Muscle of leg (tissue), 11 donors: Measurements from ENCODE around the gene MAN1A1. TPM values are rescaled to one million over a fixed set of nuclear protein-coding genes. Genes with fewer than 3 reads are reported as not detected.

Experiments used
- DNase-seq: peaks from one replicate; pipeline ENCODE4 v3.0.0; 2013
- H3K27ac ChIP-seq: one replicate; pipeline ENCODE4 v1.5.1; 2013; ENCODE audit warnings: mild to moderate bottlenecking, low read length, control low read depth
- H3K27me3 ChIP-seq: one replicate; pipeline ENCODE4 v1.6.1; 2013; ENCODE audit warnings: low read length; ENCODE audit not compliant: control insufficient read depth, insufficient read depth
- H3K36me3 ChIP-seq: one replicate; pipeline ENCODE4 v1.6.1; 2013; ENCODE audit warnings: low read length; ENCODE audit not compliant: control insufficient read depth, insufficient read depth
- H3K4me1 ChIP-seq: one replicate; pipeline ENCODE4 v1.6.1; 2013; ENCODE audit warnings: low read length; ENCODE audit not compliant: control insufficient read depth, insufficient read depth
- H3K4me3 ChIP-seq: one replicate; pipeline ENCODE4 v1.5.1; 2013; ENCODE audit warnings: low read length, control low read depth
- H3K9me3 ChIP-seq: replicated peaks from 2 replicates; pipeline ENCODE4 v1.6.1; 2013; ENCODE audit warnings: low read depth, low read length; ENCODE audit not compliant: control insufficient read depth
- WGBS: methylation state at CpG from one replicate; pipeline ENCODE4 v1.1.5; 2013; ENCODE audit warnings: missing lambda C conversion rate; ENCODE audit not compliant: insufficient coverage; 5-methylcytosine and 5-hydroxymethylcytosine counted together
- polyA plus RNA-seq, 8 donors: library from polyadenylated mRNA; unstranded; fragments of 120-200 nt; gene quantifications; one replicate each; pipeline versions ENCODE4 v1.2.1 to v1.2.3, GENCODE V29; 2013; ENCODE audit warnings: inconsistent platforms in 1 of 8, low replicate concordance in 1 of 8; ENCODE audit not compliant: insufficient read length in 8 of 8, insufficient read depth in 1 of 8
- total RNA-seq: library from RNA; stranded (reverse); fragments of 120-200 nt; gene quantifications from one replicate; pipeline ENCODE4 v1.2.4, GENCODE V29; 2013

The MAN1A1 gene
- total and polyA plus RNA-seq, 9 donors: 21.8 to 48.2 (median 33.0) TPM

- no peak overlapping the region for H3K4me3 ChIP-seq
- no peak for DNase-seq
- no peaks in the 10 kb centered on the region for H3K36me3 ChIP-seq
- WGBS: no CpG with 5 or more reads among the region's 1 CpG
- H3K9me3 ChIP-seq: no peaks in the 10 kb centered on the region
- H3K27me3 ChIP-seq: no peaks in the 10 kb centered on the region
- H3K27ac ChIP-seq: no peak overlapping the region
- no peaks in the 10 kb centered on the region for H3K4me1 ChIP-seq
These were observed 90.5 kb downstream of the MAN1A1 start for GRCh38 chr6:119259027-119259426.

- Histone ChIP-seq H3K9me3 (no peaks in the 10 kb centered on the region), H3K4me1 (no peaks in the 10 kb centered on the region), H3K4me3 (no peak overlapping the region), H3K27ac (no peak overlapping the region), H3K27me3 (no peaks in the 10 kb centered on the region), H3K36me3 (no peaks in the 10 kb centered on the region)
- no peak for DNase-seq
- WGBS: no CpG with 5 or more reads among the region's 1 CpG
These were observed 91.8 kb downstream of the MAN1A1 start for GRCh38 chr6:119257726-119258125.

GRCh38 chr6:119256978-119257462, 92.5 kb downstream of the MAN1A1 start:
- Histone ChIP-seq H3K27me3 (no peaks in the 10 kb centered on the region), H3K4me1 (no peaks in the 10 kb centered on the region)
- 94% methylated on average over 2 of the region's 2 CpGs for WGBS

DNA sequence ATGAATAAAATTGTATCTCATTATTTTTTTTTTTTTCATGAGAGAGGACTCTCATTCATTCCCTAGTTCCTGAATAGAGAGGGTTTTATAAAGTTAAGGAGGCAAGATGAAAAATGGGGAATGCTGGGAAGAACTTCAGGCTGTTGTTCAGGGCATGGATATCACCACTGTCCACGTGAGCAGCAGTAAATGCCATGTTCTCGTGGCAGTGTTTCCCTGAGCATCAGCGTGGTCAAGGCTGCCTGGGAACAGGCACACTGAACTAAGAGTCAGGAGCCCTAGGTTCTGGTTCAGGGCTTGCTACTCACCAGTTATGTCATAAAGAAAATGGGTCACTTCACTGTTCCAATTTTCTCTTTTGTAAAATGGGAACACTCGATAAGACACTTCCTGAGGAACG, 93.2 kb downstream of the MAN1A1 start:
- no CpG with 5 or more reads among the region's 5 CpGs for WGBS
- Histone ChIP-seq H3K27me3 (no peaks in the 10 kb centered on the region), H3K27ac (no peak overlapping the region), H3K36me3 (no peaks in the 10 kb centered on the region), H3K4me1 (no peaks in the 10 kb centered on the region), H3K9me3 (no peaks in the 10 kb centered on the region), H3K4me3 (no peak overlapping the region)
- DNase-seq: no peak

More at GRCh38 chr6:119256978-119257462, 92.5 kb downstream of the MAN1A1 start:
- Histone ChIP-seq H3K9me3 (no peaks in the 10 kb centered on the region), H3K4me3 (no peak overlapping the region), H3K27ac (no peak overlapping the region), H3K36me3 (no peaks in the 10 kb centered on the region)
- no peak for DNase-seq

DNA sequence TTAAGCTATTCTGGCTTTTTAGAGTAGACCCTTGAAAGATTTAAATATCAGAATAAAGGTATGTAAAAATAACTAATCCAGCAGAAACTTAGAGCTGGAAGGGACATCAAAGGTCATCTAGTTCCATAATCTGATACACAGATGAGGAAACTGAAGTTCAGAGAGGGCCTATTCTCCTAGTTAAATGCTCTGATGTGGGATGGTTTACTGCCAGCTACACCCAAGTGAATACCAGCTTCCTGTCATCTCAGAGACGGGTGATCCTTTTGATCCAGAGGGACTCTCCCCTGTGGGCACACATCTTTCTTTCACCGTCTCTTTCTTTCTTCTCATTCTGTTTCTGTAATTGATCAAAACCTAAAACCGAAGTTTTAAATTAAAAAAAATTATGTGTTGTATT, 94.1 kb downstream of the MAN1A1 start:
- no CpG with 5 or more reads among the region's 3 CpGs for WGBS
- H3K4me3 ChIP-seq: no peak overlapping the region
- H3K4me1 ChIP-seq: no peaks in the 10 kb centered on the region
- no peaks in the 10 kb centered on the region for H3K9me3 ChIP-seq
- no peak for DNase-seq
- no peaks in the 10 kb centered on the region for H3K36me3 ChIP-seq
- H3K27ac ChIP-seq: no peak overlapping the region
- H3K27me3 ChIP-seq: no peaks in the 10 kb centered on the region

DNA sequence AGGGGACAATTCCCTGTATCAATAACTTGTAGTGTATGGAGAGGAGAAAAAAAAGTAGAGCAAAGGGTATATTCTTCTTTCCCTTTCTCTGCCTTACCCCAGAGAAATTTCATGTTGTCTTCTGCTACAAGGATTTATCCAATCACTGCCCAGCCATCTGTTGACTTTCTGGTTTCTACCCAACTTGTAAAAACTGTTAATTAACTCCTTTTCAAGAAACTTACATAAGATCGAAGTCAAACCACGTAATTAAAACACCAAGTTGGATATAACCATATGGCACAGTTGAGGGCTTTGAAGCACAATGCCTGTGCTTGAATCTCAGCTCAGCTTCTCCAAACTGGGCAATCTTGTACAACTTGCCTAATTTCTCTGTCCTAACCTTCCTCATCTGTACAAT, 99.5 kb downstream of the MAN1A1 start:
- no peak for DNase-seq
- no peaks in the 10 kb centered on the region for H3K36me3 ChIP-seq
- no peaks in the 10 kb centered on the region for H3K9me3 ChIP-seq
- H3K4me3 ChIP-seq: no peak overlapping the region
- whole genome bisulfite sequencing: 94% methylated on average over 2 of the region's 2 CpGs
- H3K27me3 ChIP-seq: no peaks in the 10 kb centered on the region
- H3K27ac ChIP-seq: no peak overlapping the region
- H3K4me1 ChIP-seq: no peaks in the 10 kb centered on the region

GRCh38 chr6:119249319-119249718, 100.2 kb downstream of the MAN1A1 start:
- no peak for DNase-seq

DNA sequence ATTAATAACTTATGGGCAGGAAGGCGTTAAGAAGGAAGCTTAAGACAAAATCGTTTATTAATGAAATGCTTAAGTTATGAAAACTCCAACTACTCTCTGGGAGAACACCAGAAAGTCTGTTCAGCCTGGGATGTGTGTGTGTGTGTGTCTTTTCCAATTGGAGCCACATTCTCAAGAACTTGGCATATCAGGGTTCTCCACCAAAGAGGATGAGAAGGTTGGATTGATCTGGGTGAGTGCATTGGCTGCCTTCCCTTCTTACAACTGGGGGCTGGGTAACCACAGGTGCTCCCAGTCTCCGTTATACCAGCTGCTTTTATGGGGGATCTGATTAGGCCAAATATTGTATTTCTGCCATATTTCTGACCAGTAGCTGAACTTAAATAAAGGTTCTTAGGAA, 102.1 kb downstream of the MAN1A1 start:
- H3K9me3 ChIP-seq: no peaks in the 10 kb centered on the region

More at GRCh38 chr6:119249319-119249718, 100.2 kb downstream of the MAN1A1 start:
- no peaks in the 10 kb centered on the region for H3K36me3 ChIP-seq
- no peaks in the 10 kb centered on the region for H3K4me1 ChIP-seq
- no peak overlapping the region for H3K4me3 ChIP-seq
- no peak overlapping the region for H3K27ac ChIP-seq
- 92% methylated on average over 2 of the region's 4 CpGs for WGBS
- H3K9me3 ChIP-seq: no peaks in the 10 kb centered on the region
- no peaks in the 10 kb centered on the region for H3K27me3 ChIP-seq

DNA sequence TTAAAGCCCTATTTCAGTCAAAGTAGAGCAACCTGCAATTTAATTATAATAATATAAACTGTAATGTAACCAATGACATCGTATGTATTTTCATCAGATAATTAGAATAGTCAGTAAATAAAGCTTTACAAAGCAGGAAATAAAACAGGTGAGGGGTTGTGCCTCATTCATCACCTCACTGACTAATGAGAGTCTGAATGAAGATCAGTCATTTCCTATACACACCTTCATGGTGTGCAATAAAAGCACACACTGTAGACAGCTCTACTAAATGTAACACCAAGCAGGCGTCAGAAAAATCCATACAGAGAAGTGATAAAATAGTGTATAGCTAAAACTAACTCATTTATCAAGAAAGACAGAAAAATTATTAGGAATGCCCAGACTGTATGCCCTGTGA, 105.9 kb downstream of the MAN1A1 start:
- Histone ChIP-seq H3K4me3 (no peak overlapping the region), H3K36me3 (no peaks in the 10 kb centered on the region), H3K9me3 (no peaks in the 10 kb centered on the region), H3K27ac (no peak overlapping the region), H3K4me1 (peaks cover 2% of the 10 kb centered on the region), H3K27me3 (no peaks in the 10 kb centered on the region)
- no CpG with 5 or more reads among the region's 2 CpGs for WGBS
- DNase-seq: no peak

More for the DNA sequence above, 102.1 kb downstream of the MAN1A1 start:
- no peak overlapping the region for H3K27ac ChIP-seq
- no CpG with 5 or more reads among the region's 3 CpGs for WGBS
- no peak for DNase-seq
- H3K27me3 ChIP-seq: no peaks in the 10 kb centered on the region
- H3K4me1 ChIP-seq: no peaks in the 10 kb centered on the region
- no peaks in the 10 kb centered on the region for H3K36me3 ChIP-seq
- H3K4me3 ChIP-seq: no peak overlapping the region

- Histone ChIP-seq H3K4me3 (no peak overlapping the region), H3K4me1 (peaks cover 2% of the 10 kb centered on the region), H3K36me3 (no peaks in the 10 kb centered on the region), H3K27me3 (no peaks in the 10 kb centered on the region), H3K27ac (no peak overlapping the region), H3K9me3 (no peaks in the 10 kb centered on the region)
- DNase-seq: no peak
These were observed 106.5 kb downstream of the MAN1A1 start for GRCh38 chr6:119243037-119243436.
